Measurements from ENCODE around the gene ANKS1B.

- TF ChIP-seq GATA2 (IDR thresholded peaks at IDR 0.05; ENCODE audit: low read depth, low read length) (no peak), GATA3 (IDR thresholded peaks at IDR 0.05; ENCODE audit: low read depth, low read length) (no peak)
Observed at GRCh38 chr12:98821866-98822265, 1162.9 kb downstream of the ANKS1B start.

All from SH-SY5Y (cell line).